22Rv1 (cell line): ENCODE results near the gene GNAS.
"Not testable (repeated sequence)": the region's sequence is repeated elsewhere in the genome, so short reads cannot be mapped to it uniquely, and the experiment has no call there.

Source experiments
- H3K27ac ChIP-seq: fragments of 450-650 bp; 2 replicates; pipeline ENCODE4 v1.5.1; 2017
- CTCF ChIP-seq: fragments of 450-650 bp; IDR thresholded peaks from 2 replicates; pipeline ENCODE4 v1.5.1; 2017; ENCODE audit warnings: mild to moderate bottlenecking
- ZFX ChIP-seq: fragments of 450-650 bp; IDR thresholded peaks from 2 replicates; pipeline ENCODE4 v1.6.1; 2017; ENCODE audit warnings: antibody characterized with exemption, borderline replicate concordance

The GNAS gene

GRCh38 chr20:58813369-58813768 is 39.1 kb upstream of the GNAS start:
- H3K27ac ChIP-seq: no peak overlapping the region
- TF ChIP-seq CTCF: no peak
- TF ChIP-seq ZFX: no peak

- no peak for TF ChIP-seq CTCF
- TF ChIP-seq ZFX: no peak
- no peak overlapping the region for H3K27ac ChIP-seq
Observed at GRCh38 chr20:58815448-58815847, 37.1 kb upstream of the GNAS start.

- no peak for TF ChIP-seq ZFX
- TF ChIP-seq CTCF: no peak
- no peak overlapping the region for H3K27ac ChIP-seq
Observed at GRCh38 chr20:58816051-58816450, 36.5 kb upstream of the GNAS start.

GRCh38 chr20:58816957-58817651 is 35.4 kb upstream of the GNAS start:
- no peak for TF ChIP-seq ZFX
- no peak for TF ChIP-seq CTCF
- no peak overlapping the region for H3K27ac ChIP-seq

- TF ChIP-seq CTCF (no peak), ZFX (no peak)
Observed at GRCh38 chr20:58817748-58818147, 34.8 kb upstream of the GNAS start.

GRCh38 chr20:58818586-58819285 is 33.8 kb upstream of the GNAS start:
- no peak for TF ChIP-seq CTCF
- no peak for TF ChIP-seq ZFX
- H3K27ac ChIP-seq: no peak overlapping the region

More at GRCh38 chr20:58817748-58818147, 34.8 kb upstream of the GNAS start:
- H3K27ac ChIP-seq: no peak overlapping the region

GRCh38 chr20:58819921-58820320 is 32.6 kb upstream of the GNAS start:
- H3K27ac ChIP-seq: no peak overlapping the region
- no peak for TF ChIP-seq CTCF
- TF ChIP-seq ZFX: no peak

GRCh38 chr20:58820515-58820914 is 32.0 kb upstream of the GNAS start:
- not testable (repeated sequence) for H3K27ac ChIP-seq
